ENCODE measurements around the gene PRDM16.

- TF ChIP-seq CTCF (optimal IDR thresholded peaks at IDR 0.05 in 1 of 3, IDR thresholded peaks at IDR 0.05 in 1 of 3, conservative IDR thresholded peaks at IDR 0.05 in 1 of 3; ENCODE audit: extremely low read depth in 1 of 3, insufficient read depth in 2 of 3, low read length in 3 of 3) (no peak), EZH2 (IDR thresholded peaks at IDR 0.05; ENCODE audit: low read length) (no peak)
These were observed 70.9 kb downstream of the PRDM16 start for GRCh38 chr1:3139871-3140361.
